PFSK-1 (cell line): ENCODE measurements around the gene SMIM35.

ENCODE experiments used
- POLR2AphosphoS5 ChIP-seq: IDR thresholded peaks from 2 replicates; pipeline ENCODE4 v1.6.1; 2012; ENCODE audit warnings: low read depth, mild to moderate bottlenecking, control low read depth, low read length, moderate library complexity
- TF ChIP-seq, protein P1 (sequence below), 2 experiments: IDR thresholded peaks; 2 replicates each; pipeline versions ENCODE4 v1.6.1 to v1.8.0; 2011 to 2012; ENCODE audit warnings: low read depth in 2 of 2, low read length in 2 of 2, control low read depth in 1 of 2, inconsistent platforms in 1 of 2, mild to moderate bottlenecking in 1 of 2, moderate library complexity in 1 of 2; ENCODE audit not compliant: insufficient read depth in 1 of 2

DNA sequence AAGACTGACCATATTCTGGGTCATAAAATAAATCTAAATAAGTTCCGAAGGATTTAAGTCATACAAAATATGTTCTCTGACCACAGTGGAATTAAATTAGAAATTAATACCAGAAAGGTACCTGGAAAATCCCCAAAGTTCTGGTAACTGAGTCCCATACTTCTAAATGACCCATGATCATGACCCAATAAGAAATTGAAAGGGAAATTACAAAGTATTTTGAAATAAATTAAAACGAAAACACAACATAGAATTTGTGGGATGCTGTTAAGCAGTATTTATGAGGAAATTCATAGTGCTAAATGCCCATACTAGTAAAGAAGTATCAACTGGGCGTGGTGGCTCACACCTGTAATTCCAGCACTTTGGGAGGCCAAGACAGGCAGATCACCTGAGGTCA, 123.9 kb downstream of the SMIM35 start:
- TF ChIP-seq, protein P1, sequence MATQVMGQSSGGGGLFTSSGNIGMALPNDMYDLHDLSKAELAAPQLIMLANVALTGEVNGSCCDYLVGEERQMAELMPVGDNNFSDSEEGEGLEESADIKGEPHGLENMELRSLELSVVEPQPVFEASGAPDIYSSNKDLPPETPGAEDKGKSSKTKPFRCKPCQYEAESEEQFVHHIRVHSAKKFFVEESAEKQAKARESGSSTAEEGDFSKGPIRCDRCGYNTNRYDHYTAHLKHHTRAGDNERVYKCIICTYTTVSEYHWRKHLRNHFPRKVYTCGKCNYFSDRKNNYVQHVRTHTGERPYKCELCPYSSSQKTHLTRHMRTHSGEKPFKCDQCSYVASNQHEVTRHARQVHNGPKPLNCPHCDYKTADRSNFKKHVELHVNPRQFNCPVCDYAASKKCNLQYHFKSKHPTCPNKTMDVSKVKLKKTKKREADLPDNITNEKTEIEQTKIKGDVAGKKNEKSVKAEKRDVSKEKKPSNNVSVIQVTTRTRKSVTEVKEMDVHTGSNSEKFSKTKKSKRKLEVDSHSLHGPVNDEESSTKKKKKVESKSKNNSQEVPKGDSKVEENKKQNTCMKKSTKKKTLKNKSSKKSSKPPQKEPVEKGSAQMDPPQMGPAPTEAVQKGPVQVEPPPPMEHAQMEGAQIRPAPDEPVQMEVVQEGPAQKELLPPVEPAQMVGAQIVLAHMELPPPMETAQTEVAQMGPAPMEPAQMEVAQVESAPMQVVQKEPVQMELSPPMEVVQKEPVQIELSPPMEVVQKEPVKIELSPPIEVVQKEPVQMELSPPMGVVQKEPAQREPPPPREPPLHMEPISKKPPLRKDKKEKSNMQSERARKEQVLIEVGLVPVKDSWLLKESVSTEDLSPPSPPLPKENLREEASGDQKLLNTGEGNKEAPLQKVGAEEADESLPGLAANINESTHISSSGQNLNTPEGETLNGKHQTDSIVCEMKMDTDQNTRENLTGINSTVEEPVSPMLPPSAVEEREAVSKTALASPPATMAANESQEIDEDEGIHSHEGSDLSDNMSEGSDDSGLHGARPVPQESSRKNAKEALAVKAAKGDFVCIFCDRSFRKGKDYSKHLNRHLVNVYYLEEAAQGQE (IDR thresholded peaks at IDR 0.05; ENCODE audit: insufficient read depth in 1 of 2, low read depth in 2 of 2, low read length in 2 of 2), result no peak
- no peak for TF ChIP-seq POLR2AphosphoS5
